ENCODE data around the gene SECISBP2L. TPM values are rescaled to one million over a fixed set of nuclear protein-coding genes. Genes with fewer than 3 reads are reported as not detected.

The SECISBP2L gene, protein sequence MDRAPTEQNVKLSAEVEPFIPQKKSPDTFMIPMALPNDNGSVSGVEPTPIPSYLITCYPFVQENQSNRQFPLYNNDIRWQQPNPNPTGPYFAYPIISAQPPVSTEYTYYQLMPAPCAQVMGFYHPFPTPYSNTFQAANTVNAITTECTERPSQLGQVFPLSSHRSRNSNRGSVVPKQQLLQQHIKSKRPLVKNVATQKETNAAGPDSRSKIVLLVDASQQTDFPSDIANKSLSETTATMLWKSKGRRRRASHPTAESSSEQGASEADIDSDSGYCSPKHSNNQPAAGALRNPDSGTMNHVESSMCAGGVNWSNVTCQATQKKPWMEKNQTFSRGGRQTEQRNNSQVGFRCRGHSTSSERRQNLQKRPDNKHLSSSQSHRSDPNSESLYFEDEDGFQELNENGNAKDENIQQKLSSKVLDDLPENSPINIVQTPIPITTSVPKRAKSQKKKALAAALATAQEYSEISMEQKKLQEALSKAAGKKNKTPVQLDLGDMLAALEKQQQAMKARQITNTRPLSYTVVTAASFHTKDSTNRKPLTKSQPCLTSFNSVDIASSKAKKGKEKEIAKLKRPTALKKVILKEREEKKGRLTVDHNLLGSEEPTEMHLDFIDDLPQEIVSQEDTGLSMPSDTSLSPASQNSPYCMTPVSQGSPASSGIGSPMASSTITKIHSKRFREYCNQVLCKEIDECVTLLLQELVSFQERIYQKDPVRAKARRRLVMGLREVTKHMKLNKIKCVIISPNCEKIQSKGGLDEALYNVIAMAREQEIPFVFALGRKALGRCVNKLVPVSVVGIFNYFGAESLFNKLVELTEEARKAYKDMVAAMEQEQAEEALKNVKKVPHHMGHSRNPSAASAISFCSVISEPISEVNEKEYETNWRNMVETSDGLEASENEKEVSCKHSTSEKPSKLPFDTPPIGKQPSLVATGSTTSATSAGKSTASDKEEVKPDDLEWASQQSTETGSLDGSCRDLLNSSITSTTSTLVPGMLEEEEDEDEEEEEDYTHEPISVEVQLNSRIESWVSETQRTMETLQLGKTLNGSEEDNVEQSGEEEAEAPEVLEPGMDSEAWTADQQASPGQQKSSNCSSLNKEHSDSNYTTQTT
- total RNA-seq: 10 to 100 TPM; 54.1 to 96.9 (median 64.9) TPM

DNA sequence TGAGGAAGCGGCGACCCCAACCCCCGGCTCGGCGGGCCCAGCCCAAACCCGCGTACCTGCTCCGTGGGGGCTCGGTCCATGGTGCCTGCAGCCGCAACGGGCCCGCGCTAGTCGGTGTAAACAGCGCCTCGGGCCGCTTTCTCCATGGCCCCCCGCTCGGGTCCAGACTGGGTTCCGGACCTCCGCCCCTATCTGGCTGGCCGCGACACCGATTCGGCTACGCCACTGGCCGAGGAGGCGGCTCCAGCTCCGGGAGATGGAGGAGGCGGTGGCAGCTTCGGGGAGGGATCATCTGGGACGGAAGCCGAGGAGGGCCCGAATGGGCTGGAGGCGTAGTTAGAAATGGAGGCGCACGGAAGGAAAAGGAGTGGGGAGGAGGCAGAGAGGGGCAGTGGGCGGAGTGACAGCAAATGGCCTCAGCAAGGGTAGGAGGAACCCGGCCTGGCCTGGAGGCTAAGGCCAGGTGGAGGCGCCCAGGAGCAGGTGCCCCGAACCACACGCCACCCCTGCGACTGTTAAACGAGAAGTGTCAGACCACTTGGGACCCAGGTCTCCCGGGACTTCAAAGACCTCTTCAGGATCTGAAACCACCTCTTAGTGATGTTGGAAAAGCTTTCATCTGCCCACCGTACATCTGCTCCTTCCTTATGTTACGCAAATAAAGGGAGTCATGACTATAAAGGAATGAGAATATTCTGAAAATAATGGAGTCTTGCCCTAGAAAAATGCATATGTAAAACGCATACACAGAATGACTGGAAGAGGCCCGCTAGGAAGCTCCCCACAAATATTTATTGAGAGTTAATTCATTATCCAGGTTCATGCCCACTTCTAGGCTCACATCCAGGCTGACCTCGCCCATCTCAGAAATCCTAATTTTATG, at the start of gene SECISBP2L:
TSS of gene SECISBP2L (minus strand) at position 227 of the 883 bp plus-strand sequence. CDS start at position 80, 147 bp downstream.
- TF ChIP-seq, protein P1, sequence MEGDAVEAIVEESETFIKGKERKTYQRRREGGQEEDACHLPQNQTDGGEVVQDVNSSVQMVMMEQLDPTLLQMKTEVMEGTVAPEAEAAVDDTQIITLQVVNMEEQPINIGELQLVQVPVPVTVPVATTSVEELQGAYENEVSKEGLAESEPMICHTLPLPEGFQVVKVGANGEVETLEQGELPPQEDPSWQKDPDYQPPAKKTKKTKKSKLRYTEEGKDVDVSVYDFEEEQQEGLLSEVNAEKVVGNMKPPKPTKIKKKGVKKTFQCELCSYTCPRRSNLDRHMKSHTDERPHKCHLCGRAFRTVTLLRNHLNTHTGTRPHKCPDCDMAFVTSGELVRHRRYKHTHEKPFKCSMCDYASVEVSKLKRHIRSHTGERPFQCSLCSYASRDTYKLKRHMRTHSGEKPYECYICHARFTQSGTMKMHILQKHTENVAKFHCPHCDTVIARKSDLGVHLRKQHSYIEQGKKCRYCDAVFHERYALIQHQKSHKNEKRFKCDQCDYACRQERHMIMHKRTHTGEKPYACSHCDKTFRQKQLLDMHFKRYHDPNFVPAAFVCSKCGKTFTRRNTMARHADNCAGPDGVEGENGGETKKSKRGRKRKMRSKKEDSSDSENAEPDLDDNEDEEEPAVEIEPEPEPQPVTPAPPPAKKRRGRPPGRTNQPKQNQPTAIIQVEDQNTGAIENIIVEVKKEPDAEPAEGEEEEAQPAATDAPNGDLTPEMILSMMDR (IDR thresholded peaks at IDR 0.05; ENCODE audit: low read depth): no peak

DNA sequence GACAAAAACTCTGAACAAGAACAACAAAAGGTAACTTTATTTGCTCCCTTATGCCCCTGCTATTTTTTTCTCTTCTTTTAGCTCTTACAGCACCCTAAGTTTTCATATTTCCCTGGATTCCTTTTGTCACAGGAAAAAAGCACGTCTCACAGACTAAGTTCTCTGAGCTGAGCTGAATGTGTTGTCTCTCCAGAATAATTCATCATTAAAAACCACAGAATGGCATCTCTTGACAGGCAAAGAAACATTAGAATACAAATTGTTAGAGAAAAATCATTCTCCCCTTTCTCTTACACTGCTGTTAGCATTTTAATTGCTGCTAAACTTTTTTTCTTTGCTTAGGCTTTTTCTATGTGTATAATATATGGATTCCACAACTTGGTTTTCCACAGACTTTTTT, 48.7 kb upstream of the SECISBP2L start:
- TF ChIP-seq, protein P1 (IDR thresholded peaks at IDR 0.05; ENCODE audit: low read depth): no peak

DNA sequence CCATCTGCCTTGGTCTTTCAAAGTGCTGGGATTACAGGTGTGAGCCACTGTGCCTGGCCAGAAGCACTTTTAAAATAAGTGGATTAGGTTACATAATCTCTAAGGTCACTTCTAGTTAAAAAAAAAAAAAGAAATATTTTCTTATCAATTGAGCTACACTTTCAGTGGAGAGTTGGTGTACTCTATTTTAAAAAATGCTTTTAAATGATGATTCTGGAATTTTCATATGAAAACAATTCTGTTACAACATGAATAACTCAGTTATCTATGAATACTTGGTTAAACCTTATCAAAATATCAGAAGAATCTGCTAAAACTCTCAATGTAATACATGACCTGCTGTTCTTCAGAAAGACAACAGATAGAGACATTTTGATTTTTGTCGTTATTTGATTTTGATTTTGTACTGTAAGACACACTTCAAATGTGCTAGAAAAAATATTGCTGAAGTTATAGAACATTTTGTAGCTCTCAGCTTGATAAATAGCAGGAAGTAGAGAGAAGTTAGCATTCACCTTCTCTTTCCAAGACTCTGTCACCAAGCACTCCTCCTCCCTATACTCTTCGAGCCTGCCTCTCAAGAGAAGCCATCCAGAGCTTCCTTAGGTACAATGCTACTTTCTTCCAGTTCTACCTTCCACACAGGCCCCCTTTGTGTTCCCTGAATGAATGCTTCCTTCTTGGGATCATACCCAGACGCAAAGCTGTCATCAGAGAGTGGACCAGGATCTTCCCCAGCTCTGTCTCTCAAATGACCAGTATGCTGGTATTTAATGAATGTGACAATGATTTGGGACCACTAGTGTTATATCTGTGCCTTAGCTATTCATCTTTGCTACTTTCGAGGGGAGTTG, 47.2 kb upstream of the SECISBP2L start:
- TF ChIP-seq, protein P1 (IDR thresholded peaks at IDR 0.05; ENCODE audit: low read depth): no peak

DNA sequence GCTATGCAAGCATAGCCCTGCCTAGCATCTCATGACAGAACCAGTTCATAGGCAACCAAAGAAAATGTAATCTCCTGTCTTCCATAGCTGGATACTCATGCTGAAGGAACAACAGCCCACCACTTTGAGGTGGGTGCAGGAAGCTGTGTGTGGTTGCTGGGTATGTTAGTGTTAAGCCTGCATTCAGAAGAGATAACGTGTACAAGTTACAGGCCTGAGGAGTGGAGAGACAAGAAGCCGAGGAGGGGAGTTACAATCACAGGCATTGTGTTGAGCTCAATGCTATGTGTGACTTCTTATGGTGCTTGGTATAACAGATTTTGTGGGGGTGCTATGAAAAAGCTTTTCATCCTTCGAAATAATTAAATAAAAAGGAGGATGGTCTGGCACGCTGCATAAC, 42.8 kb upstream of the SECISBP2L start:
- TF ChIP-seq, protein P1 (IDR thresholded peaks at IDR 0.05; ENCODE audit: low read depth): no peak

DNA sequence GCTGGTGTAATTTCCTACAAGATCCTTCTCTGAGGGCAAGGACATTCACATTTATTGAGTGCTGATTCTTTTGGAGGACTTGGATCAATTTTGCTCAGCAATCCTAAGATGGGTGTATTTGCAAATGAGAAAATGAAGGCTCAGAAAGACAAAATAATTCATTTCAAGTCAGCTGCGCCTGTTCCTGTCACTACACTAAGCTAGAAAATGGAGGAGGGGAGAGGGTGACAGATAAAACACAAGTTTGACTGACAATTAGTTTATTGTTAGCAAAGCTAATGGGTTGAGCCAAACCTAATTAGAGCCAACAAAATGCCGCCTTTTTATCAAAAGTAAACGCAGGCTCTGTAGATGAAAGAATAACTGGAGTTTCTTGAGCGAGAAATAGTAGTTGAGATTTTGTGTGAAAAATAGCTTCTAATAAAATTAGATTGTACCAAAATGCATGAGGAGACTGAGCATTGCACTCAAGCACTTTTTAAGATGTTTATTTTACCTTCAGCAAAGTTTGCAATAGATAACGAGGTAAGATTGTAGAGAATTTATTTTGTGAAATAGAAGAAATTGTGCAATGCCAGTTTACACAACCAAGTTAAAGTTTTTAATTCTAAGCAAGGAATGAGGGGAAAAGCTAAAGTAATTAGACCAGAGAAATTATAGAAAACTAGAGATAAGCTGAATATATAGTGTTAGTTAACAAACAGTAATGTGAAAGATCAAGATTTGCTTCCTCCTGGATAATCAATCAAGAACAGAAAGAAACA, 39.6 kb upstream of the SECISBP2L start:
- TF ChIP-seq, protein P1 (IDR thresholded peaks at IDR 0.05; ENCODE audit: low read depth): no peak

DNA sequence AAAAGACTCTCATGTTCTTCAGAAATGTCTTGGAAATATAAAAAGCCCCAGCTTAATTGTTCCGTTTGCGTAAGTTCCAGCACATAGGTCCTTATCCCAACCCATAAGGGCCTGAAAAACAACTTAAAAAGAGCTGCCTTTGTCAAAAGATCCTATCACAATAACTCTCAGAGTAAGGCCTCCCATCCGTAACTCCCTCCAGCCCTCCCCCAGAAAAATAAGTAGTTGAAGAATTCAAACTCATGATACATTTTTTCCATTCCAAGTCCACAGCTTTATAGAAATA, 38.0 kb upstream of the SECISBP2L start:
- TF ChIP-seq, protein P1 (IDR thresholded peaks at IDR 0.05; ENCODE audit: low read depth): no peak

Data from subcutaneous adipose tissue (tissue), 4 donors.